ENCODE results near the gene ANKLE1.
A peak's percentile ranks its signal among the peaks of the same experiment; 100 is the strongest.

ANKLE1 gene

DNA sequence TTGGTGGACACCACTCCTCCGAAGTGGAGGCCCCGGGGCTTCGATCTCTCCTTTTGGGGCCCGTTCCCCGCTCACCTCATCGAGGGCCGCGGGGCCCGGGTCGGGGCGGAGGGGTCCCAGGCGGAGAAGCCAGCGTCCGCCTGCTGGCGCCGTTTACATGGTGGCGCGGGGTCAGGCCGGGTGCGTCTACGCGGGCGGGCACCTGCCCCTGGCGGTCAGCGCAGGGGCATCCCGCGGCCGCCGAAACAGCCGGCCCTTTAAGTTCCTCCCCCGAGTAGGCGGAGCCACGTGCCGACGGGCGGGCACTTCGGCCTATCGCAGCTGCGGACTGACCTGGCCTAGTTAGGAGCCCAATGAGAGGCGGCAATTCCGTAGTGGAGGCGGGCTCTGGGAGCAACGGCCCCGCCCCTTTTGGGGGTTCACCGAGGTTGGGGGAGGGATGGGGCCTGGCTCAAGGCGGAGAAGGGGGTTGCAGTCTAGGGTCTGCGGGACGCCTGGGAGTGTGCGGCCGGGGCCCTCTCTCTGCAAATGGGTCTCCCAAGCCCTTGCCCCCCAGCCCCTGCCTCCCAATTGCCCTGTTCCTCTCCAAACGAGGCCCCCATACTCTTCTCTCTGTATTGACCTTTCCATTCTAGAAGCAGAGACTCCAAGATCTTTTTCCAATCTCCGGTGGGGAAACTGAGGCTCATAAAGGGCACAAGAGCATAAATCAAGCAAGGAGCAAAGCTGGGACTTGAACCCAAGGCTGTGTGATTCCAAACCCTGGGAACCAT, 21.7 kb downstream of the ANKLE1 start, which contains the start of gene ABHD8:
Gene ABHD8, minus strand, starts transcription at position 259 of the 773 bp plus-strand sequence. CDS start 1,809 bp downstream, outside the sequence.
- TF ChIP-seq POLR2AphosphoS5 (IDR thresholded peaks at IDR 0.05; ENCODE audit: low read depth, low read length) (no peak), POLR2A (IDR thresholded peaks at IDR 0.05; ENCODE audit: low read depth, low read length) (0 out of 2 replicates have a peak, but pooled peaks have one; percentile 31), SPI1 (IDR thresholded peaks at IDR 0.05; ENCODE audit: low read depth, low read length) (peak; percentile 51), POU2F2 (IDR thresholded peaks at IDR 0.05; ENCODE audit: low read depth, low read length) (no peak), PAX5 (IDR thresholded peaks at IDR 0.05; ENCODE audit: insufficient read depth, low read length, severe bottlenecking) (no peak), TAF1 (IDR thresholded peaks at IDR 0.05; ENCODE audit: low read depth, low read length) (no peak)
- peak; percentile 98 for FAIRE-seq

DNA sequence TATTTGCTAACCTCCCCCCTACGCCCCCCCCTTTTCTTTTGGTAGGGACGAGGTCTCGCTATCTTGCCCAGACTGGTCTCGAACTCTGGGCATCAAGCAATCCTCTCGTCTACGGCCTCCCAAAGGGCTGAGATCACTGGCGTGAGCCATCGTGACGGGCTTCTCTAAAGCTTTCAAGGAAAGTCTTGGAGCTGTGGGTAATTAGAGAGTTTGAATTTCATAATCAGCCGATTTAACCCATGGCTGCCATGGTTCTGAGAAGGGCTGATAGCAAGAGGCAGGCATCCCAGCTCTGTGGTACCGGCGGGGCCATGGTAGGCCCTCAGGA, 22.2 kb downstream of the ANKLE1 start:
- FAIRE-seq = no peak
- TF ChIP-seq POU2F2 (IDR thresholded peaks at IDR 0.05; ENCODE audit: low read depth, low read length) = no peak
- TF ChIP-seq SPI1 (IDR thresholded peaks at IDR 0.05; ENCODE audit: low read depth, low read length) = no peak
- no peak for TF ChIP-seq PAX5 (IDR thresholded peaks at IDR 0.05; ENCODE audit: insufficient read depth, low read length, severe bottlenecking)
- no peak for TF ChIP-seq POLR2A (IDR thresholded peaks at IDR 0.05; ENCODE audit: low read depth, low read length)
- no peak for TF ChIP-seq POLR2AphosphoS5 (IDR thresholded peaks at IDR 0.05; ENCODE audit: low read depth, low read length)
- TF ChIP-seq TAF1 (IDR thresholded peaks at IDR 0.05; ENCODE audit: low read depth, low read length) = no peak
- DNase-seq (ENCODE audit: insufficient read length, low spot score) = no peak

More for the DNA sequence above, 21.7 kb downstream of the ANKLE1 start, which contains the start of gene ABHD8:
- DNase-seq (ENCODE audit: insufficient read length, low spot score) = peak; percentile 91

DNA sequence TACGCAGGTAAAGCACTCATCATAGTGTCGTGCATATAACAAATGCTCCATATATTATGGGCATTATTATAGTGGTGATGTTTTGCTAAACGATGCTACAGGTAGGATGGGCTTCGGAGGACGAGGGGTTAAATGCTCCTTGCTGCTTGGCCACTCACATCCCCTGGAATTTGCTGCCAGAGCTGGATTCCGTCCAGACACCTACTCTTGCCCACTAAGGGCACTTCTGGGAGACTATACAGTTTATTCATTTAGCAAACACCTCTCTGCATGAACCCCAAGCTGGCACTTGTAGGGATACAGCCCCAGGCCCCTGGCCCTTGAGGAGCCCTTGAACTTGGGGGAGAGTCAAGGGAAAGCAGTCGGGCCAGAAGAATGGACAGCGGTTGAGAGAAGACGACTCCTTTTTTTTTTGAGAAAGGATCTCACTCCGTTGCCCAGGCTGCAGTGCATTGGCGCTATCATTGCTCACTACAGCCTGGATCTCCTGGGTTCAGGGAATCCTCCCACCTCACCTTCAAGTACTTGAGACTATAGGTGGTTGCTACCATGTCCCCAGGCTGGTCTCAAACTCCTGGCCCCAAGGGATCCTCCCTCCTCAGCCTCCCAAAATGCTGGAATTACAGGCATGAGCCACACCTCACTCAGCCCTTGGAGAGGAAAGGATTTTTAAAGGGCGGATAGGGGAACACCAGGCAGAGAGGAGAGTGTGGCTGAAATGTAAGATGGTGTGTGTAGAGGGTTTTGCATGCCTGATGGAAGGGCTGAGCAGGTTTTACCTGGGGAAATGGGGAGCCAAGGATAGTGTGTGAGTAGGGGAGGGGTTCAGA, 22.9 kb downstream of the ANKLE1 start:
- DNase-seq (ENCODE audit: insufficient read length, low spot score) = no peak
- no peak for TF ChIP-seq POLR2A (IDR thresholded peaks at IDR 0.05; ENCODE audit: low read depth, low read length)
- no peak for TF ChIP-seq SPI1 (IDR thresholded peaks at IDR 0.05; ENCODE audit: low read depth, low read length)
- no peak for TF ChIP-seq TAF1 (IDR thresholded peaks at IDR 0.05; ENCODE audit: low read depth, low read length)
- FAIRE-seq = no peak

DNA sequence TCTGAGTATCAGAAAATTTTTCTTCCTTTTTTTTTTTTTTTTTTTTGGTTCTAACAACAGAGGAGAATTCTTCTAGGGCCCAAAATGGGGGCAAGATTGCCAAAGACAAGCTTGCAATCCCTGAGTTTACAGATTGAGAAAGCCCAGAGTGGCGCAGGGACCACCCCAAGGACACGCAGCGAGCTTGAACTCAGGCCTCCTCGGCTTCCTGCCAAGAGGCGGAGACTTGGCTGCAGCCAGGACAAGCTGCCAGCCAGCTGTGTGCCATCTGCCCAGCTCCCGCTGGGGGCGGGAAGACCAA, 23.5 kb downstream of the ANKLE1 start:
- FAIRE-seq (no peak), DNase-seq (ENCODE audit: insufficient read length, low spot score) (no peak)
- no peak for TF ChIP-seq POLR2A (IDR thresholded peaks at IDR 0.05; ENCODE audit: low read depth, low read length)
- no peak for TF ChIP-seq POU2F2 (IDR thresholded peaks at IDR 0.05; ENCODE audit: low read depth, low read length)
- no peak for TF ChIP-seq POLR2AphosphoS5 (IDR thresholded peaks at IDR 0.05; ENCODE audit: low read depth, low read length)
- TF ChIP-seq TAF1 (IDR thresholded peaks at IDR 0.05; ENCODE audit: low read depth, low read length) = no peak
- TF ChIP-seq SPI1 (IDR thresholded peaks at IDR 0.05; ENCODE audit: low read depth, low read length) = no peak
- no peak for TF ChIP-seq PAX5 (IDR thresholded peaks at IDR 0.05; ENCODE audit: insufficient read depth, low read length, severe bottlenecking)

DNA sequence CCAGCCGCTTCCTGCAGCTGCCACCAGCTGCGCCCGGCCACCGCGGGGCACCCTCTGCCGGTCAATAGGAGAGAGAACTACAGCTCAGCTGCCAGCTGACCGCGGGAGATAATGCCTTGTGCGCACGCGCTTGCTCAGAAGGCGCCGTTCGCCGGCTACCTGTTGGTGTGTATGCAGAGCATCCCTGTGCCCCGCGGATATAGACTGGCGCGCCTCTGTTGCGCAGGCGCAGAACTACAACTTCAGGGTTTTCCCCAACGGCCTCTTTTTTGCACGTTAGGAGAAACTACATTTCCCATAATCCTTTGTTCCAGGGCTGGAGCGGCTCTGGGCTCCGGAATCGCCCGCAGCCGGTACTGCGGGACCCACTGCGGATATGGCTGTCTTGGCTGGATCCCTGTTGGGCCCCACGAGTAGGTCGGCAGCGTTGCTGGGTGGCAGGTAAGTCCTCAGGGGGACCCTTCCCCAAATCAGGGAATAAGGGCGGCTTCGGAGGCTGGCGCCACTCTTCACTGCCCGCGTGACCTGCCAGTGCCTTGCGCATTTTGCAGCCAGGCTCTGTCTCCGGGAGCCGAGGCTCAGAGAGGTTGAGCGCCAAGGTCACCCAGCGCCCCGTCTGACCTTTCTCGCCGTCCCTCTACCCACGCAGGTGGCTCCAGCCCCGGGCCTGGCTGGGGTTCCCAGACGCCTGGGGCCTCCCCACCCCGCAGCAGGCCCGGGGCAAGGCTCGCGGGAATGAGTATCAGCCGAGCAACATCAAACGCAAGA, 24.0 kb downstream of the ANKLE1 start, which contains the start of gene MRPL34:
Gene MRPL34, plus strand, starts transcription at position 356 of the 768 bp plus-strand sequence. Its CDS starts 21 bp downstream, at position 377.
- peak; percentile 99 for FAIRE-seq
- peak; percentile 70 for DNase-seq (ENCODE audit: insufficient read length, low spot score)
- 0 out of 2 replicates have a peak, but pooled peaks have one; percentile 27 for TF ChIP-seq POLR2AphosphoS5 (IDR thresholded peaks at IDR 0.05; ENCODE audit: low read depth, low read length)
- no peak for TF ChIP-seq SPI1 (IDR thresholded peaks at IDR 0.05; ENCODE audit: low read depth, low read length)
- TF ChIP-seq POLR2A (IDR thresholded peaks at IDR 0.05; ENCODE audit: low read depth, low read length) = peak; percentile 52; the same call in 1 of the 2 replicates
- peak; percentile 31; the same call in 1 of the 2 replicates for TF ChIP-seq TAF1 (IDR thresholded peaks at IDR 0.05; ENCODE audit: low read depth, low read length)
- no peak for TF ChIP-seq PAX5 (IDR thresholded peaks at IDR 0.05; ENCODE audit: insufficient read depth, low read length, severe bottlenecking)
- 0 out of 2 replicates have a peak, but pooled peaks have one; percentile 30 for TF ChIP-seq POU2F2 (IDR thresholded peaks at IDR 0.05; ENCODE audit: low read depth, low read length)

DNA sequence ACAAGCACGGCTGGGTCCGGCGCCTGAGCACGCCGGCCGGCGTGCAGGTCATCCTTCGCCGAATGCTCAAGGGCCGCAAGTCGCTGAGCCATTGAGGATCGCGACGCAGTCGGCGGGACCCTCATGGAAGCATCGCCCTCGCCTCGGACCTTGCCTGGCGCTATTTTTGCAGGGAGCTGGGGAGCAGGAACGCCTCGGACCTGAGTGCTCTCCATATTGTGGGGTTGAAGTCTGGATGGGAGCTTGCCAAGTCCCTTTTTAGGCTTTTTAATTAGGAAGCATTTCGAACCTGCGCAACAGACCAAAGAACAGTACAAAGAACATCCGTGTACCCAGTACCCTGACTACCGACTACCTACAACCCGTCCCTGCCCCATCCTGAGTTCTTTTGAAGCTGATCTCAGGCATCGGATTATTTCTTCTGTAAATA, 24.6 kb downstream of the ANKLE1 start:
- TF ChIP-seq TAF1 (IDR thresholded peaks at IDR 0.05; ENCODE audit: low read depth, low read length) (no peak), SPI1 (IDR thresholded peaks at IDR 0.05; ENCODE audit: low read depth, low read length) (no peak), POU2F2 (IDR thresholded peaks at IDR 0.05; ENCODE audit: low read depth, low read length) (no peak), POLR2AphosphoS5 (IDR thresholded peaks at IDR 0.05; ENCODE audit: low read depth, low read length) (no peak), POLR2A (IDR thresholded peaks at IDR 0.05; ENCODE audit: low read depth, low read length) (no peak), PAX5 (IDR thresholded peaks at IDR 0.05; ENCODE audit: insufficient read depth, low read length, severe bottlenecking) (no peak)

GRCh38 chr19:17307876-17308377, 26.2 kb downstream of the ANKLE1 start:
- DNase-seq (ENCODE audit: insufficient read length, low spot score) (no peak), FAIRE-seq (no peak)
- no peak for TF ChIP-seq TAF1 (IDR thresholded peaks at IDR 0.05; ENCODE audit: low read depth, low read length)
- TF ChIP-seq POLR2AphosphoS5 (IDR thresholded peaks at IDR 0.05; ENCODE audit: low read depth, low read length) = no peak
- TF ChIP-seq POLR2A (IDR thresholded peaks at IDR 0.05; ENCODE audit: low read depth, low read length) = no peak
- no peak for TF ChIP-seq SPI1 (IDR thresholded peaks at IDR 0.05; ENCODE audit: low read depth, low read length)
- no peak for TF ChIP-seq PAX5 (IDR thresholded peaks at IDR 0.05; ENCODE audit: insufficient read depth, low read length, severe bottlenecking)
- TF ChIP-seq POU2F2 (IDR thresholded peaks at IDR 0.05; ENCODE audit: low read depth, low read length) = no peak

More for the DNA sequence above, 24.6 kb downstream of the ANKLE1 start:
- DNase-seq (ENCODE audit: insufficient read length, low spot score) (no peak), FAIRE-seq (no peak)

GRCh38 chr19:17309198-17309964, 27.7 kb downstream of the ANKLE1 start, which contains the start of gene DDA1:
Gene DDA1, plus strand, starts transcription at chr19:17309563. Its CDS starts 92 bp downstream, at chr19:17309655.
- FAIRE-seq (peak; percentile 100), DNase-seq (ENCODE audit: insufficient read length, low spot score) (peak; percentile 98)
- TF ChIP-seq SPI1 (IDR thresholded peaks at IDR 0.05; ENCODE audit: low read depth, low read length) (peak; percentile 29; the same call in 1 of the 2 replicates), POLR2A (IDR thresholded peaks at IDR 0.05; ENCODE audit: low read depth, low read length) (peak; percentile 59; the same call in 1 of the 2 replicates), PAX5 (IDR thresholded peaks at IDR 0.05; ENCODE audit: insufficient read depth, low read length, severe bottlenecking) (no peak), POLR2AphosphoS5 (IDR thresholded peaks at IDR 0.05; ENCODE audit: low read depth, low read length) (peak; percentile 70; the same call in 1 of the 2 replicates), TAF1 (IDR thresholded peaks at IDR 0.05; ENCODE audit: low read depth, low read length) (peak; percentile 61; the same call in 1 of the 2 replicates), POU2F2 (IDR thresholded peaks at IDR 0.05; ENCODE audit: low read depth, low read length) (peak; percentile 17; the same call in 1 of the 2 replicates)
